ENCODE data around the gene C5orf24. TPM values are rescaled to one million over a fixed set of nuclear protein-coding genes. Genes with fewer than 3 reads are reported as not detected.

The C5orf24 gene
- total and polyA plus RNA-seq, 2 donors (not counting 1 experiment from before 2014, with no cell fraction given): 13.0 to 38.2 TPM

- H2AFZ ChIP-seq (ENCODE audit: insufficient read depth, low read depth, low read length, poor library complexity, severe bottlenecking): peak overlapping the region; percentile 98
- Mint-ChIP-seq H3K27me3 (no peaks in the 10 kb centered on the region), H3K4me1 (peaks cover 35% of the 10 kb centered on the region), H3K9me3 (ENCODE audit: insufficient read depth) (no peaks in the 10 kb centered on the region), H3K27ac (peak overlapping the region; percentile 99), H3K4me3 (peak overlapping the region; percentile 91)
- intact Hi-C loops (cut with micrococcal nuclease): loop anchor here (1.0 to 10.0 kb wide), 14 partner anchors 60 to 729 kb away; partner anchors contain the start of genes C5orf24, CAMLG, DDX46 and JADE2
- CTCF ChIA-PET: interaction anchor here (0.6 to 8.4 kb wide), 21 partner anchors 9 to 720 kb away, joined by 3 to 93 read pairs (median 4); partner anchors contain the start of genes C5orf24, CAMLG, DDX46 and TXNDC15
- peak; percentile 84 for DNase-seq
- H3K4me3 ChIP-seq (ENCODE audit: control extremely low read depth in 1 of 5, extremely low read depth in 1 of 5, insufficient read depth in 1 of 5, low read depth in 2 of 5, low read length in 4 of 5): peak overlapping the region; percentile 70 to 88 (median 82)
- peaks cover 16% of the 10 kb centered on the region for H3K79me2 ChIP-seq (ENCODE audit: control insufficient read depth, insufficient read depth, low read length)
- peak; percentile 4 for ATAC-seq (ENCODE audit: low read depth)
- peaks cover 0 to 17% (median 0%) of the 10 kb centered on the region in 3 donors for H3K9me3 ChIP-seq (ENCODE audit: control extremely low read depth in 1 of 3, control insufficient read depth in 2 of 3, insufficient read depth in 1 of 3, low read length in 2 of 3)
- no peak for TF ChIP-seq EZH2 (IDR thresholded peaks at IDR 0.05; ENCODE audit: borderline replicate concordance, insufficient read depth, low read depth, low read length, poor library complexity, severe bottlenecking)
- TF ChIP-seq CTCF (IDR thresholded peaks at IDR 0.05): peak; percentile 94
- H3K27ac ChIP-seq (ENCODE audit: low read length in 2 of 2): peak overlapping the region; percentile 77 to 96
- peak overlapping the region; percentile 96 for H3K9ac ChIP-seq (ENCODE audit: low read length)
- H3K4me1 ChIP-seq (ENCODE audit: control insufficient read depth in 2 of 2, insufficient read depth in 2 of 2, low read length in 2 of 2): peaks cover 32 to 42% of the 10 kb centered on the region in 2 donors
- POLR2A ChIA-PET: interaction anchor here (0.6 to 1.9 kb wide), 13 partner anchors 15 to 728 kb away, joined by 3 to 32 read pairs (median 6); partner anchors contain the start of genes C5orf24, CAMLG, DDX46 and PPP2CA
- H3K4me2 ChIP-seq (replicated peaks; ENCODE audit: low read depth, low read length, poor library complexity, severe bottlenecking): peak overlapping the region; percentile 95
- WGBS (ENCODE audit: insufficient coverage): under 1% methylated on average over 47 of the region's 54 CpGs
- peaks cover 1 to 6% of the 10 kb centered on the region in 2 experiments for H3K36me3 ChIP-seq (replicated peaks in 1 of 2; ENCODE audit: control extremely low read depth in 1 of 2, control insufficient read depth in 1 of 2, extremely low read depth in 1 of 2, insufficient read depth in 2 of 2, low read length in 1 of 2)
- H3K27me3 ChIP-seq (replicated peaks in 1 of 4; ENCODE audit: control extremely low read depth in 1 of 4, control insufficient read depth in 3 of 4, insufficient read depth in 4 of 4, low read length in 3 of 4): no peaks in the 10 kb centered on the region
- H4K20me1 ChIP-seq (ENCODE audit: control insufficient read depth, insufficient read depth, low read length, poor library complexity, severe bottlenecking): no peaks in the 10 kb centered on the region
These were observed 59.7 kb downstream of the C5orf24 start for GRCh38 chr5:134905246-134905996.
